HL-60 (cell line): Measurements from ENCODE around the gene ZNF277.

Source experiments
- CTCF ChIP-seq: IDR thresholded peaks from one replicate; pipeline ENCODE4 v1.5.1; 2011; ENCODE audit warnings: low read length, control low read depth, inconsistent platforms; ENCODE audit not compliant: insufficient read depth
- POLR2AphosphoS5 ChIP-seq: IDR thresholded peaks from 2 replicates; pipeline ENCODE4 v1.6.1; 2012; ENCODE audit warnings: low read depth
- SPI1 ChIP-seq: IDR thresholded peaks from 2 replicates; pipeline ENCODE4 v1.6.1; 2012; ENCODE audit warnings: low read depth, mild to moderate bottlenecking, borderline replicate concordance

DNA sequence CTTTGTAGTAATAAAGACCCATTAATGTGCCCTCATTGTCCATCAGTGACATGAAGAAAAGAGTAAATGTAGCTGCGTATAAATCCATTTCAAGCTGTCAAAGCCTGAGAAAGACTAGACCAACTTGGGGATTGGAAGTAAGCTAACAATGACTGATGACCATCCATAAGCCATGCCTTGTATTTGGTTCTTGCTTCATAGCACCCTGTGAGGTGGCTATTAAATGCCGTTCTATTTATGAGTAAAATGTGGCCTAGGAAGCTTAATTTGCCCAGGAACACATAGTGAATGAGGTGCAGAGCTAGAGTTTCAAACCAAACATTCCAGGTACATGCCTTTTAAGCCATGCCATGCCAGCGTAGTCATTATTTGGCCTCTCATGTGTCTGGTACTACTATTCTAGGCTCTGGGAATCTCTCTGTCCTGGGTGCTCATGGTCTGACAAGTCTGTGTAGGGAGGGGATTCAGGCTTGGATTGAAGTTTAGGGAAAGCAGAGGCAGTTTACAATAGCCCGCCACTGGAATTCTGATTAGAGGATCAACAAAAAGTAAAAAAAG, 92.1 kb downstream of the ZNF277 start:
- TF ChIP-seq CTCF (no peak), SPI1 (no peak), POLR2AphosphoS5 (no peak)
